NCI-H526 treated with DMSO at 0.1 percent for 48 hours (cell line): Measurements from ENCODE around the gene ZNF565.
A peak's percentile ranks its signal among the peaks of the same experiment; 100 is the strongest.
"Not testable (repeated sequence)": the region's sequence is repeated elsewhere in the genome, so short reads cannot be mapped to it uniquely, and the experiment has no call there.

Experiments used
- DNase-seq: peaks from one replicate; lab custom pipeline; 2025; lab: John Stamatoyannopoulos, UW

ZNF565 gene

DNA sequence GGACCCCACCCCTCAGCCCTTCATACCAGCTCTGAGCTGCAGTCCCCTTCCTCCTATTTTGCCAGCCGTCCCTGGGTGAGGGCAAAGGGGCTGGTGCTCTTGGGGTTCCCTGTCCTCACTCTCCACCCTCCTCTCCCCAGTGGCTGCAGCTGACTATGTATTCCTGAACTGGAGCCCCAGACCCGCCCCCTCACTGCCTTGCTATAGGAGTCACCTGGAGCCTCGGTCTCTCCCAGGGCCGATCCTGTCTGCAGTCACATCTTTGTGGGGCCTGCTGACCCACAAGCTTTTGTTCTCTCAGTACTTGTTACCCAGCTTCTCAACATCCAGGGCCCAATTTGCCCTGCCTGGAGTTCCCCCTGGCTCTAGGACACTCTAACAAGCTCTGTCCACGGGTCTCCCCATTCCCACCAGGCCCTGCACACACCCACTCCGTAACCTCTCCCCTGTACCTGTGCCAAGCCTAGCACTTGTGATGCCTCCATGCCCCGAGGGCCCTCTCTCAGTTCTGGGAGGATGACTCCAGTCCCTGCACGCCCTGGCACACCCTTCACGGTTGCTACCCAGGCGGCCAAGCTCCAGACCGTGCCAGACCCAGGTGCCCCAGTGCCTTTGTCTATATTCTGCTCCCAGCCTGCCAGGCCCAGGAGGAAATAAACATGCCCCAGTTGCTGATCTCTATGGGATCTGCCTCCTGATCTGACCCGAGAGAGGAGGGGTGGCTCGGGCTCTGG is 64.6 kb downstream of the ZNF565 start:
- DNase-seq: no peak

DNA sequence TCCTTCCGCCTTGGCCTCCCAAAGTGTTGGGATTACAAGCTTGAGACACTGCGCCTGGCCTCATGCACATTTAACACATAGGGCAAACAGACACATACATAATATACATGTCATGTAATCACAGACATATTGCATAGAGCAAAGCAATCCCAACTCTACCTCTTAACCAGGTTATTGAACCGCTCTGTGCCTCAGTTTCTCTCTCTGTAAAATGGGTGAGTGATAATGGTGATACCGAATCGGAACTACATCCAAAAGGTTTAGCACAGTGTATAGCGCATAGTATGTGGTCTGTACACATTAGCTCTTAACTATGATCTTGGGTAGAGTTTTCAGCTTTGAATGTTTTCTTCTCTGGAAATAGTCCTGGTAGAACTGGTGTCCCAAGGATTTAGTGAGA is 69.8 kb downstream of the ZNF565 start:
- no peak for DNase-seq

DNA sequence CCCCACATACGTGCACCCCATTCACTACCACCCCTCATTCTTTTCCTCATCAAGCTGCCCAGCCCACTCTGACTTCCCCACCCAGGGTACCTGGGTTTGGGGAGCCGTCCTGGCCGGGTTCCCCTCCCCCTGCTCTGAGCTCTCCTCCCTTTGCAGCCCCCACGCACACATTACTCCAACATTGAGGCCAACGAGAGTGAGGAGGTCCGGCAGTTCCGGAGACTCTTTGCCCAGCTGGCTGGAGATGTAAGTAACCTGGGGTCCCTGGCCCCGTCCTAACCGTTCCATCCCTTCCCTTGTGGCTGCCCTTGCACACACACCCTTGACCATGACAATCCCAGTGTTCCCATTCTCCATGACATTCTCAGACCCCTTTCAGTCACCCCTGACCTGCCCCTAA is 72.0 kb downstream of the ZNF565 start:
- DNase-seq: no peak

DNA sequence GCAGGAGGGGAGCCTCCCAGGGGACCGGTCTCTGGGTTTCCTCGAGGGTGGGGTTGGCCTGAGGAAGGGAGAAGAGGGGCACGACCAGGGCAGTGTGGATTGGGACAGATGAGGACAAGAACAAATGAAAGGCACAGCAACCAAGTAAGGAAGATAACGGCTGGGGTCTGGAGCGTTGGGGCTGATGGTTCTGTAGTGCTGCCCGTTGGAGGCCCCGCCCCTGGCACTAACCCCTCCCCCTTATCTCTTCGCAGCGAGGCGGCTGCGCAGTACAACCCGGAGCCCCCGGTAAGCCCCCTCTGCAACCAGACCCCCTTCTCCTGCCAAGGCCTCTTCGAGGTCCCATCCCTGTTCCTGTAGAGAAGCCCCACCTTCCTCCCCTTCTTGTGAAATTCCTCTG is 72.4 kb downstream of the ZNF565 start:
- no peak for DNase-seq

DNA sequence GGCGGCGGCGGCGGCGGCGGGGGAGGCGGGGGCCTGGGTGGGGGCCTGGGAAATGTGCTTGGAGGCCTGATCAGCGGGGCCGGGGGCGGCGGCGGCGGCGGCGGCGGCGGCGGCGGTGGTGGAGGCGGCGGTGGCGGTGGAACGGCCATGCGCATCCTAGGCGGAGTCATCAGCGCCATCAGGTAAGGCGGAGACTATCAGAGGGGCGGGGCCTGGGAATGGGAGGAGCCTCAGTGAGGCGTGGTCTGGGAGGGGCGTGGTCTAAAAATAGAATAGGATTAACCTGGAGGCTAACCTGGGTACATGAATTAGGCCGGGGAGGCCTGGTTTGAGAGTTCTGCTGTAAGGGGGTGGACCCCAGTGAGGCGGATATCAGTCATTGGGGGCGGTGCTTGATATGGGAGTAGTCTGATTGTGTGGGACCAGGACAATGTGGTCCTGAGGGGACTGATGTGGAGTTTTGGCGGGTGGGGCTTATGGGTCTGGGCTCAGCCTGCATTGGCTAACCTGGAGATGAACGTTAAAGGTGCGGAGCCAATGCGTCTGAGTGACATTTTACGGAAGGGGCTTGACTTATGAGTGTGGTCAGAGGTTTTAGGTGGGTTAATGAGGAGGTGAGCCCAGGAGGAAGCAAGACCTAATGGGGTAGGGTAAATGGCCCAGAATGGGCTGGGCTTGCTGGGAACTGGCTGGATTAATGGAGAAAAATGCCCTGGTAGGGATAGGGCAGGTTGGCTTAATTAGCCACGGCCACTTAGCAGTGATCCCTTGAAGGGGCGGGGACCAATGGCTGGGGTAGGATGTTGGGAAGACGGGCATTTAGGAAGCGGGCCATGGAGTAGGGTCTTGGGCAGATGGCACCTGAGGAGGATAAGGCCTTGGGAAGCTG is 73.2 kb downstream of the ZNF565 start:
- DNase-seq: peak; percentile 79

DNA sequence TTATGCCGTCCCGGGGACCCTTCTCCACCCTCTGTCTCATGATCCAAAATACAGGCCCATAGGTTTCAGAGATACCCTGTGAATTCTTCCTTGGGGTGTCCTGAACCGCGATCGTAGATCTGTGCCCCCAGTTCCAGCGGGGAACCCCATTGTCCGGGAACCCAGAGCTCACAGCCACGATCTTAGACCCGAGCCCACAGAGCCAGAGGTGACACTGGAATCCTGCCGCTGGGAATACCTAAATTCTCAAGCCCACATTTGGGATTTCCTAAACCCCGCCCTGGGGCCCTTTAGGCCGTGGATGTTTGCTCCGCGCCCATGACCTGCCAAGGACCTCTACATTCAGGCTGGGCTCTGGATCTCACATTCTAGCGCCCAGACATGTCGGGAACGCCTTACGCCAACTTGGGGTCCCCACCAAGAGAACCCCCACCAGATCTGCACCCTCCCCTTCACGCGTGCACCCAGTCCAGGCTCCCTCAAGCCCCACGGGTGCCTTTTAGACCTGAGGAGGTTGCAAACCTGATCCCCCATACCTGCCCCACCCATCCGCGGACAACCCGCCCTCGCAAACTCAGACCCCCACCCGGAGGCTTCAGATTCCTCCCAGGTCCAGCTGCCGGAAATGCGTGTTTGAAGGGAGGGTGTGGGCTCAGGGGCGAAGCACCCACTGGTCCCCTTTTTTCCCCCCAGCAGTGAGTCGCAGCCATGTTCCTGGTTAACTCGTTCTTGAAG is 74.0 kb downstream of the ZNF565 start:
- DNase-seq: peak; percentile 66

DNA sequence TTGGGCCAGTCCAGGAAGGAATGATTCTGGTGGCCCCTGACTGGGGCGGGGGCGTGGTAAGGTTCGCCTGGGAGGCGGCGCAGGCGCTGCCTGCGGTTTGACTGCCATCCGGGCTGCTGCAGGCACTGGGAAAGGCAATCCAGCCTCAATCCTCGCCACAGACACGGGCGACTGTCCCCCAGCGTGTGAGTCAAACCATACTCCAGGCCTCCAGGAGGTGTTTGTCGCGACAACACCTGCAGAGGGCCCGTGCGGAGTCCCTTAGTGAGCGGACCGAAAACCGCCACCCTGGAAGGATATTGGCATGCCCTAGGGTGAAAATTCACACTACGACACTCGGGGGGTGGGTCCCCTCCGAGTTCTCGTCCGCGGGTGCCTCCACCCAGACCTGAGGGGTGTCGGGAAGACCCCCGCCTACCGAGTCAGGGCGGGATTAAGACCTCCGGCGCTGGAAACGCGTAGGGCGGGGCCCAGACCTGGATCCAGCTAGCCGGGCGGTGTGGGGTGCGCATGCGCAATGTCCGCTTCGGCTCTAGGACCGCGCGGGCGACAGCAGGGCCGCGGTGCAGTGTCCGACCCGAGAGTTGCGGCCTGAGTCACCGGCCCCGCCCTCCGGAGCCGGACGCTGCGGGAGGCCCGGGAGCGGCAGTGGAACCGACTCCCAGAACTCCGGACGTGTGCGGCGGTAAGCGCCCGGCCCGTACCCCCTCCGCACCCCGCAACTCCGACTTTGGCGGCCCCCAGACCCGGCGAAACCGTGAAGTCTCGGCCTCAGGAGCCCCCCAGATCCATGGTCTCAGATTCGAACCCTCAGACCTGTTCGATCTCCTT is 74.8 kb downstream of the ZNF565 start, which contains the start of gene CAPNS1:
Gene CAPNS1 (plus strand): TSS at position 594 of the 831 bp plus-strand sequence. CDS start 946 bp downstream, outside the sequence.
- peak; percentile 94 for DNase-seq

DNA sequence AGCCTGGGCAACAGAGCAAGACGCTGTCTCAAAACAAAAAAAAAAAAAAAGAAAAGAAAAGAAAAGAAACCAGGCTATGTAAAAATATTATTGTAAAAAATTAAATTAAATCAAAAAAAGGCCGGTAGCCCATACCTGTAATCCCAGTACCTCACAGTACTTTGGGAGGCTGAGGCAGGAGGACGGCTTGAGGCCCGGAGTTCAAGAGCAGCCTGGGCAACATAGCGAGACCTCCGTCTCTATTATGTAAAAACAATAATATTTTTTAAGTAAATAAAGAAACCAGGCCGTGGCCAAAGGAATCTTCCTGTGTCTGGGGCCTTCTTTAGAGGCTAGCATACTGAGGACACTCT is 75.4 kb downstream of the ZNF565 start:
- DNase-seq: no peak

DNA sequence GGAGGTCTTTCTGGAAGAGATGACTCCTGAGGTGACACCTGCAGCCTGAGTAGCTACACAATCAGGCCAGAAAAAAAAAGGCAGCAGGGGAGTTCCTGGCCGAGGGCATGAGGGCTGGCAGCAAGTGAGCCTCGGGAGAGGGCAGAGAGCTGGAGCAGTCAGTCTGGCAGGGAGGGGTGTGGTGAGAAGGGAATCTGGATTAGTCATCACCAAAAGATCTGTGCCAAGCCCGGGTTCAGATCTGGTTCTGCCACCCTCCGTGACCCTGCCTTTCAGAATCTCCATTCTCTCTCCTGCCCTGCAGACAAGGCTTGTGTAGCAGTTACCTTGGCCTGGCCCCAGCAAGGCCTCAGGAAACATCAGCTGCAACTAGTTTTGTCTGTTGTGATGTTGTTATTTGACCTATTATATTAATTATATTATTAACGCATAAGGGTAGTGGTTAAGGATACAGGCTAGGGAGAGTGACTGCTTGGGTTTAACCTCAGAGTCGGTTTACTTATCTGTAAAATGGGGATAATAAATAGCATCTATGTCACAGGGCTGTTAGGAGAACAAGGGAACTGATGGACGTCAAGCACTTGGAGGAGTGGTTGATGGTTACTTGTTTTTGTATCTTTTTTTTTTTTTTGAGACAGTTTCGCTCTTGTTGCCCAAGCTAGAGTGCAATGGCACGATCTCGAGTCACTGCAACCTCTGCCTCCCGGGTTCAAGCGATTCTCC is 77.3 kb downstream of the ZNF565 start:
- DNase-seq: no peak

DNA sequence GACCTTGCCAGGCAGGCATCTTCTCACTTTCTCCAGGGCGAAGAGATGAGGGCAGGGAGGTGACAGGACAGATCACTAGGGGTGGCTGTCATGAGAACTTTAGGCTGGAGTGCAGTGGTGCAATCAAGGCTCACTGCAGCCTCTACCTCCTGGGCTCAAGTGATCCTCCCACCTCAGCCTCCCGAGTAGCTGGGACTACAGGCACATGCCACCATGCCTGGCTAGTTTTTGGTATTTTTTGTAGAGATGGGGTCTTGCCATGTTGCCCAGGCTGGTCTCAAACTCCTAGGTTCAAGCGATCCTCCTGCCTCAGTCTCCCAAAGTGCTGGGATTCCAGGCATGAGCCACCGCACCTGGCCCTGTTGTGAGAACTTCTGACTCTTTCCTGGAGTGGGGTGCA is 79.6 kb downstream of the ZNF565 start:
- DNase-seq: not testable (repeated sequence)
